Upper lobe of left lung (tissue), 4 donors: ENCODE measurements around the gene NEURL1.

Experiments used
- CTCF ChIP-seq, 6 experiments: fragments of 450-650 bp in 4 of 6; fragments of 200-600 bp in 2 of 6; sonication (generic) in 2 of 6; IDR thresholded peaks; one replicate each; pipeline ENCODE4 v1.5.1; 2016 to 2019; ENCODE audit warnings: antibody characterized with exemption in 6 of 6
- POLR2A ChIP-seq, 4 donors: fragments of 450-650 bp; IDR thresholded peaks; one replicate each; pipeline ENCODE4 v1.5.1; 2016 to 2017; ENCODE audit warnings: antibody characterized with exemption in 4 of 4, mild to moderate bottlenecking in 2 of 4
- POLR2AphosphoS5 ChIP-seq, 2 donors: sonication (generic); formaldehyde crosslinking; IDR thresholded peaks; one replicate each; pipeline ENCODE4 v1.5.1; 2017; ENCODE audit warnings: antibody characterized with exemption in 2 of 2

GRCh38 chr10:103603382-103603781, 109.9 kb downstream of the NEURL1 start:
- TF ChIP-seq POLR2AphosphoS5 (IDR thresholded peaks at IDR 0.05): no peak
- TF ChIP-seq CTCF (IDR thresholded peaks at IDR 0.05): no peak
- no peak for TF ChIP-seq POLR2A (IDR thresholded peaks at IDR 0.05)
